HG02884 (cell line): Measurements from ENCODE around the gene RASSF8.

ENCODE experiments used
- ATAC-seq: cut with Tn5 transposase; IDR thresholded peaks from one replicate; pipeline ENCODE4 v1.9.1; 2021; ENCODE audit warnings: mild to moderate bottlenecking, moderate library complexity; ENCODE audit not compliant: unreplicated experiment

The RASSF8 gene

GRCh38 chr12:25960961-25961360 lies 2.5 kb downstream of the RASSF8 start:
- no peak for ATAC-seq

- ATAC-seq = no peak
Observed at GRCh38 chr12:25962932-25963525, 4.5 kb downstream of the RASSF8 start.

GRCh38 chr12:25965682-25966081 lies 7.2 kb downstream of the RASSF8 start:
- ATAC-seq = no peak

- ATAC-seq = no peak
Observed at GRCh38 chr12:25970082-25970481, 11.6 kb downstream of the RASSF8 start.

GRCh38 chr12:25970916-25971653 lies 12.6 kb downstream of the RASSF8 start:
- ATAC-seq = no peak

- ATAC-seq = no peak
Observed at GRCh38 chr12:25971654-25972041, 13.2 kb downstream of the RASSF8 start.

GRCh38 chr12:25972783-25973182 lies 14.3 kb downstream of the RASSF8 start:
- ATAC-seq = no peak

- no peak for ATAC-seq
Observed at GRCh38 chr12:25975179-25975578, 16.7 kb downstream of the RASSF8 start.

- no peak for ATAC-seq
Observed at GRCh38 chr12:25975682-25976081, 17.2 kb downstream of the RASSF8 start.

- no peak for ATAC-seq
Observed at GRCh38 chr12:25976289-25976688, 17.8 kb downstream of the RASSF8 start.

- no peak for ATAC-seq
Observed at GRCh38 chr12:25977047-25977446, 18.6 kb downstream of the RASSF8 start.

GRCh38 chr12:25979059-25979458 lies 20.6 kb downstream of the RASSF8 start:
- no peak for ATAC-seq

GRCh38 chr12:25979563-25979962 lies 21.1 kb downstream of the RASSF8 start:
- ATAC-seq = no peak

- no peak for ATAC-seq
Observed at GRCh38 chr12:25980035-25980434, 21.6 kb downstream of the RASSF8 start.

- no peak for ATAC-seq
Observed at GRCh38 chr12:25981597-25981996, 23.1 kb downstream of the RASSF8 start.

GRCh38 chr12:25982416-25982815 lies 23.9 kb downstream of the RASSF8 start:
- ATAC-seq = no peak

GRCh38 chr12:25983625-25984024 lies 25.1 kb downstream of the RASSF8 start:
- ATAC-seq = no peak

- ATAC-seq = no peak
Observed at GRCh38 chr12:25984759-25985158, 26.3 kb downstream of the RASSF8 start.

- no peak for ATAC-seq
Observed at GRCh38 chr12:25985316-25986175, 27.1 kb downstream of the RASSF8 start.

- no peak for ATAC-seq
Observed at GRCh38 chr12:25986180-25986579, 27.7 kb downstream of the RASSF8 start.

GRCh38 chr12:25988505-25988904 lies 30.0 kb downstream of the RASSF8 start:
- no peak for ATAC-seq

GRCh38 chr12:25990495-25990894 lies 32.0 kb downstream of the RASSF8 start:
- ATAC-seq = no peak
